Right ventricle myocardium superior (tissue), 1 donor: ENCODE results near the gene UBASH3A. TPM values are rescaled to one million over a fixed set of nuclear protein-coding genes. Genes with fewer than 3 reads are reported as not detected.

ENCODE experiments used
- ATAC-seq: fragments of 200-7000 bp; cut with Tn5 transposase; one replicate; pipeline ENCODE4 v1.9.1; 2020; ENCODE audit warnings: mild to moderate bottlenecking; ENCODE audit not compliant: poor library complexity
- DNase-seq: peaks from one replicate; pipeline ENCODE4 v3.0.0-alpha.2; 2020
- intact Hi-C: fragments of 100-400 bp; cut with DNase I; formaldehyde crosslinking; loops from one replicate; pipeline ENCODE4 v1.11.2; 2022
- total RNA-seq: library from RNA; stranded (reverse); fragmentation: NEBNext Ultra II Directional; extraction: Animal tissue kit (Norgen Biotek cat#: 25700); gene quantifications from one replicate; pipeline ENCODE4 v1.2.1, GENCODE V29; 2021
- donor health status: DM: no; HTN: yes; CAD: no; lungs with severe emphysema.

The UBASH3A gene
- total RNA-seq, 1 donor from 2014 or later = not detected

DNA sequence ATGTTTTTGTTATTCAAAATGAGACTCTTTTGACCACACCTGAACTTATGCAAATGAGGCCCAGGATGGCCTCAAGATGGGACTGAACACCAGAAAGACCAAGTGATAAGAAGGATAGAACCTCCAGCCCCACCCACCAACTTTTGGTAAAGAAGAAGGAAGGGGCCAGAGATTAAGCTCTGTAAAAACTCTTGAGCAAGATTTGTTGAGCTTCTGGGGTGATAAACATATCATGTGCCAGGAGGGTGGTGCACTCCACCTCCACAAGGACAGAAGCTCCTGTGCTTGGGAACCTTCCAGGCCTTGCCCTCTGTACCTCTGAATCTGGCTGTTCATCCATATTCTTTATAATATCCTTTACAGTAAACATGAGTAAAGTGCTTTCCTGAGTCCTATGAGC lies 87.0 kb downstream of the UBASH3A start:
- ATAC-seq (no peak), DNase-seq (no peak)
- intact Hi-C loops = no loop called here

DNA sequence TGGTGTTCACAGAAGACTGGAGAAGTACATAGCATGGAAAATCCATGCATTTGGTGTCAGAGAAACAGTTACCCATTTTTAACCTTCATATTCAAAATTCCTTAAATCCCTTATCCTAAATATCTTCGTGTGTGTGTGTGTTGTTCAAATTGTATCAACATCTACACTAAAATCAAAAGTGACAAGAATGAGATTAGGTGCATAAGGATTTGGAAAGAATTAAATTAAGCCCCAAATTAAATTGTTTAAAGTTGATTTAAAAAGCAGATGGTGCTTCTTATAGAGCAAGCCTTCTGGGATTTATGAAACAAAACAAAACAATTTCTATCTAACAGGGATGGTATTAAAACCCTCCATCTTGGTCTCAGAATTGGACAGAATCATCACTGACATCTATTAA lies 87.6 kb downstream of the UBASH3A start:
- no peak for ATAC-seq
- DNase-seq = no peak
- intact Hi-C loops = no loop called here

DNA sequence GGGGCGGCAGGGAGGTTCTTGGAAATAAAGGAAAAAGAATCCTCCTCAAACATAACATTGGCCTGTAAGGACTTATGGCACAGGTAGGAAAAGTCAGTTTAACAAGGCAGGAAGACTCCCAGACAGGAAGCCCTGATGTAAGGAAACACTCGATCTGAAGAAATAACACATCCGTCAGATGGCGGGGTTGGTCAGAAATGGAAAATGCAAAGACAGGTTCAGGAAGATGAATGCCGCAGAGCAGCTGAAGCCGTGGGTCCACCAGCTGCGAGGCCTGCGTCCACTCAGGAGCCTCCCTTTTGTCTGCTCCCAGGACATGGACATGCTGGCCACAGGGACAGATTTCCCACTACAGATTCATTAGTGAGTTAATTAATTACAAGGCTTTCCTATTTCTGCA lies 88.5 kb downstream of the UBASH3A start:
- no peak for DNase-seq
- no peak for ATAC-seq
- intact Hi-C loops = no loop called here

DNA sequence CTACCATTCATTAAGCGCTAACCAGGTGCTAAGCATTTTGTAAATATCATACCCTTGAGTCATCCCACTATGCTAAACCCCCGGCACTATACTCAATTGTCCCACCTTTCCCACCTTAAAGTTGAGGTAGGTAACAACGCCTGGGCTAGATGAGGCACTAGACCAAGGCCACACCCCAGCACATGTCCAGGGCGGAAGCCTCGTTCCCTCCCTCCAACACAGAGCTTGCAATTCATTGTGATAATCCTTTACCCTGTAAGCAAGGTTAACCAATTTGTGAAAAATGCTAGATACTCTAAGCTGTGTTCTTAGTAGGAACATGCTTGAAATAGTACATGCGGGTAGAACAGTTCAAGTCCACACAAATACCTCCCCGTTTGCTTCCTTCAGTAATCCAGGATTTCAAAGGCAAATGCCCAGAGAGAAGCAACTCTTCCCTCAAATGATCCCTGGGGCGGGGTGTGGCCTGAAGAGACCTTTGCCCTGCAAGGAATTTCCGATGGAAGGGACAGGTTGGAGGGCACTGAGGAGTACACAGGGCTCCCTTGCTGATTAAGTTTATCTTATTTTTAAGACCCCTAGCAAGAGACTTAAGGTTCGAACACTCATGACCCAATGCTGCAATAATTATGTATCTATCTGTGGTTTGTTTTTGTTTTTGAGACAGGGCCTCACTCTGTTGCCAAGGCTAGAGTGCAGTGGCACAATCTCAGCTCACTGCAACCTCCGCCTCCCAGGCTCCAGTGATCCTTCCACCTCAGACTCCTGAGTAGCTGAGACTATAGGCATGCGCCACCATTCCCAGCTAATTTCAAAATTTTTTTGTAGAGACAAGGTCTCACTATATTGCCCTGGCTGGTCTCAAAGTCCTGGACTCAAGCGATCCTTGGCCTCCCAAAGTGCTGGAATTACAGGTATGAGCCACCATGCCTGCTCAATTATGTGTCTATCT lies 89.7 kb downstream of the UBASH3A start:
- no peak for DNase-seq
- no peak for ATAC-seq
- intact Hi-C loops = no loop called here

DNA sequence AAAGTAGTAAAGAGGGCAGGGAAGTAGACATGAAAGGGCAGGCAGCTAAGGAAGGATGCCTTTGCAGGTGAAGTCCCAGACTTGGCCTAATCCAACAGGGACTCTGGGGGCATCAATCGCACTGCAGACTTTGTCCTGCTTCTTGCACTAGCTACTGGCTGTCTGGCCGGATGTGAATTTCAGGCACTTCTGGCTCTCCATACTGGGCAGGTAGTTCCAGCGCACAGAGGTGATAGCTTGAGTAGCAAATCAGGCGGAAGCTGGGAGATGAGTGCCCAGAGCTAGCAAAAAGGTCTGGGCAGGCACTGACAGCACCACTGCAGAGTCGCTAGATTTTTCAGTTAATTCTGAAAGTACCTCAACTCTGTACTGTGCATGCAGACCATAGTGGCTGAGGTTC lies 91.3 kb downstream of the UBASH3A start:
- DNase-seq (no peak), ATAC-seq (no peak)
- intact Hi-C loops = no loop called here

DNA sequence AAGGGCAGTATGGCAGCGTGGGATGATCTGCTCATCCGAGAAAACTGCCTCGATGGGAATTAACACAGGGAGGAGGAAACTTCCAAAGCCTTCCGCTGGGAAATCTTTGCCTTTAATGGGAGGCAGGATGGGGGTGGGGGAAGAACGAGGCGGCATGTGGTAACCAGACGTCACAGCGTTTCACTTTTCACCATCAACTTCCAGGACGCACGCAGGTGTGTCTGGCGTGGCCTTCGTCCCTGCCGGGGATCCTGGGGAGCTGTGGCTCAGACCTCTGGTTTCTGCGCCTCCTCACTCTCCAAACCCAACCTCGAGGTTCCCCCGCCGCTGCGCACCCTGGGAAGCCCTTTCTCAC lies 92.0 kb downstream of the UBASH3A start:
- intact Hi-C loops = no loop called here
- ATAC-seq = peak; percentile 6
- peak; percentile 51 for DNase-seq

DNA sequence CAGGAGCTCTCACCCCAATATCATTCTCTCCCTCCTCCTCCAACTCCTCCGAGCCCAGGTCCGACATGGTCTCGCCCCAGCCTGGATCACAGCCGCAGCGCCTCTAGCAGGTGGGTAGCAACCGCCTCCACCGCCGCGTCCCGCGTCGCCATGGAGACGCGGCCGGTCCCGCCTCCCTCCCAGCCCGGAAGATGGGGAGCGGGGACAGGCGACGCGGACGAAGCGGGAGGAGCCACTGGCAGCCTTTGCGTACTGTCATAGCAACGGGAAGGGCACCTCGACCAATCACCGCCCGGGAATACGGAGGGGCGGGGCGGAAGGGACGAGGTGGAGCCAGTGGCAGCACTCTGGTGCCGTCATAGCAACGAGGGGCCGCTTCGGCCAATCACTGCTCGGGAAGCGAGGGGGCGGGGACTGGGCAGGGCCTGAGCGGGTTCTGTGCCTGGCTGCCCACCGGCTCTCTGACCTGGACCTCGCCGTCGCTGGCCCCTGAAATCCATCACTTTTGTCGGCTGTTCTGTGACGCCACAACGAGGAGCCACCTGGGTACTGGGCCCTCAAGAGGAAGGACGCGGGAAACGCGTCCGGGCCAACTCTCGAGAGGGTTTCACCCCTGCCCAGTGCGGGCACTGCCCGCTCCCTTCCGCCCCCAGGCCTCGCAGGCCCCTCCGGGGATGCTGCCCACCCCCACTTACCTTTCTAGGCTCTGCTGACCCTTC lies 92.6 kb downstream of the UBASH3A start, which contains the start of gene RSPH1:
TSS of gene RSPH1 (minus strand) at position 105 of the 719 bp plus-strand sequence. CDS start at position 67, 38 bp downstream.
- DNase-seq (peak; percentile 100), ATAC-seq (peak; percentile 100)
- intact Hi-C loops = no loop called here

DNA sequence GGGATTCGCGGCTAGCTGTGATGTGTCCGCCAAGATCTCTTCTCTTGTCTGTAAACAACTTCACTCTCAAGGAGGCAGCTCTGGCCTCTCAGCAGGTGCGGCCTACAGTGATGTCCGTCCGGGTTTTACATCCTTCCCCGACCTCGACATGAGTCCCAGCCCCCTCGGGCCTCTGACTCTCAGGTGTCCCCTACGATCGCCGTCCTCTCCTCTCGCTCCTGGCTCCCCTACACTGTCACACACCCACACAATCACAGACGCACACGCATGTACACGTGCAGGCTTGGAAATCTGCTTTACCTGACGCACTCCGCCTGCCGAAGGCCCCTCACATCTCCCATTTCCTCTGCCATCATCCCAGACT lies 93.1 kb downstream of the UBASH3A start:
- DNase-seq = no peak
- intact Hi-C loops = no loop called here
- peak; percentile 1 for ATAC-seq

Other genes starting within 250 kb of the UBASH3A start
- gene ABCG1, start 184.8 kb upstream of the UBASH3A start, total RNA-seq = 7.3 TPM
- gene TFF3, start 88.5 kb upstream of the UBASH3A start, total RNA-seq = 1.00 TPM
- not detected for gene TFF2, start 52.9 kb upstream of the UBASH3A start, total RNA-seq
- not detected for gene TFF1, start 37.4 kb upstream of the UBASH3A start, total RNA-seq
- not detected for gene TMPRSS3, start 7.8 kb upstream of the UBASH3A start, total RNA-seq
- not detected for gene RSPH1, start 92.3 kb downstream of the UBASH3A start, total RNA-seq
- gene SLC37A1, start 110.0 kb downstream of the UBASH3A start, total RNA-seq = 3.8 TPM
- gene PDE9A, start 249.7 kb downstream of the UBASH3A start, total RNA-seq = 3.3 TPM